ENCODE measurements around the gene ITGB1BP2.
"Not testable (repeated sequence)": the region's sequence is repeated elsewhere in the genome, so short reads cannot be mapped to it uniquely, and the experiment has no call there.

DNA sequence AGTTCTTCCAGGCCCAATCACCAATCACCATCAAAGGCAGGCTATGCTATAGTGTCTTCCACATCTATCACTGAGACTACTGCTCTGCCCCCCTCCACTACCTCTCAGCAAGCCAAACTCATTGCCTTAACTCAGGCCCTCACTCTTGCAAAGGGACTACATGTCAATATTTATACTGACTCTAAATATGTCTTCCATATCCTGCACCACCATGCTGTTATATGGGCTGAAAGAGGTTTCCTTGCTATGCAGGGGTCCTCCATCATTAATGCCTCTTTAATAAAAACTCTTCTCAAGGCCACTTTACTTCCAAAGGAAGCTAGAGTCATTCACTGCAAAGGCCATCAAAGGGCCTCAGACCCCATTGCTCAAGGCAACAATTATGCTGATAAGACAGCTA, 32.9 kb upstream of the ITGB1BP2 start:
- not testable (repeated sequence) for TF ChIP-seq POLR2A (IDR thresholded peaks at IDR 0.05; ENCODE audit: low read depth, low read length); TAF1 (IDR thresholded peaks at IDR 0.05; ENCODE audit: low read depth, low read length); POLR2AphosphoS5 (IDR thresholded peaks at IDR 0.05; ENCODE audit: low read depth, low read length); SPI1 (IDR thresholded peaks at IDR 0.05; ENCODE audit: low read depth, low read length); PAX5 (IDR thresholded peaks at IDR 0.05; ENCODE audit: insufficient read depth, low read length, severe bottlenecking)
